Measurements from ENCODE around the gene WDR7. TPM values are rescaled to one million over a fixed set of nuclear protein-coding genes. Genes with fewer than 3 reads are reported as not detected.

WDR7 gene
- total RNA-seq, 4 donors from 2014 or later, result 19.3 to 51.4 (median 28.8) TPM

DNA sequence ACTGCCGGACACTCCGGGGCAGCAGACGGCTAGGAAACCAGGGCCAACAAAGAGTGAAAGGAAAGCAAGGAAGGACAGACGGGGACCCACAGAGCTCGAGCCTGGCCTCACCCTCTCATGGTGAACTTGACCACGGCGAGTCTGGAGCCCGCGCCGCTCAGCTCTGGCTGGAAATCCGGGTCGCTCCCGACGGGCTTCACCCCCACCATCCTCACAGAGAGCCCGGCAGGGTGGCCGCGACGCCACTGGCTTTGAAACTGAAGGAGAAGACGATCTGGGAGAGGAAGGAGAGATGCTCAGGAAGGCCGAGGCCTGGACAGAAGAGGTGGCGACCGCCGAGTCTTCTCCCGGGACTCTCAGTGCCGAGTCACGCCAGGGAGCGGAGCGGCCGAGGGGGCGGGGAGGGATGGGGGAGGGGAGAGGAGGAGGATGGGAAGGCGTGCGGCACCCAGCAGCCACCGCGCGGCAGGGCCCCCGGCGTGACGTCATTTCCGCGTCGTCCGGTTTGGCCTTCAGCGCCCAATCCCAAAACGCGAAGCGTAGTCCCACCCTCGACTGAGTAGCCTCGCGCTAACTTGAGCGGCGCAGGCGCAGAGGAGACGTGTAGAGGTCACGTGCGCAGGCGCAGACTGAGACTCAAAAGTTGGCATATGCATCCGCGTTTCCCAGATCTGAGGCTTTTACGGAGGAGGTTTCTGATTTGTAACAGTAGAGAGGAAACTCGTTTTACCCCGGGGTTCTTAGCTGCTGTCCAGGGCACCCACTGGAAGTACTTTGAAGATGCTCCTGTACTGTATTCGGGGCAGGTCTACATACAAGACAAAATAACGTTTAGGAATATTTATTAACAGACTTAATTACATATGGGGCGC is 12.7 kb upstream of the WDR7 start, which contains the start of gene TXNL1:
Gene TXNL1 (minus strand): TSS at position 361 of the 872 bp plus-strand sequence. CDS start 152 bp downstream, at position 209.
- whole genome bisulfite sequencing, 2 donors (ENCODE audit: low coverage in 1 of 2), result 2 to 4% methylated on average over 19 to 27 of the region's 64 CpGs
- Histone ChIP-seq H3K4me3 (peak within 1 kb of the TSS; percentile 79), H3K27me3 (no peaks in the 10 kb centered on the region), H3K4me1 (peaks cover 2 to 37% (median 2%) of the 10 kb centered on the region in 3 donors), H3K27ac (peak within 1 kb of the TSS; percentile 84 to 97 (median 96)), H3K9me3 (no peaks in the 10 kb centered on the region), H3K36me3 (no peaks in the 10 kb centered on the region)
- peak; percentile 99 for ATAC-seq
- TF ChIP-seq CTCF (IDR thresholded peaks at IDR 0.05), result no peak
- TF ChIP-seq POLR2A (IDR thresholded peaks at IDR 0.05), result peak; percentile 73 to 77
- TF ChIP-seq POLR2AphosphoS5 (IDR thresholded peaks at IDR 0.05), result peak; percentile 92

DNA sequence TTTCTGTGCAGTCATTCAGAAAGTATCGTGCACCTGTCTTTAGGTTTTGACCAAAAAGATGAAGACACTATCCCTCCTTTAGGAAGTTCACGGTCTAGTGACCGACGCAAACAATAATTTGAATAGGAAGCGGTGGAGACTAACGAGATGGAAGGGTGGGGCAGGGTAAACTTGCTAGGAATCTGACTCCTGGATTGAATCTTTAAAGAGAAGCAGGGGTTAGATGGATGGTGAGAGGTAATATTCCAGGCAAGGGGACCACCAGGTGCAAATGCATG is 12.1 kb upstream of the WDR7 start:
- Histone ChIP-seq H3K27me3 (no peaks in the 10 kb centered on the region), H3K4me3 (peak overlapping the region; percentile 45 to 79), H3K36me3 (no peaks in the 10 kb centered on the region), H3K27ac (peak overlapping the region; percentile 80 to 97 (median 96)), H3K4me1 (peaks cover 2 to 34% (median 2%) of the 10 kb centered on the region in 3 donors), H3K9me3 (no peaks in the 10 kb centered on the region)
- TF ChIP-seq POLR2A (IDR thresholded peaks at IDR 0.05) (no peak), POLR2AphosphoS5 (IDR thresholded peaks at IDR 0.05) (no peak), EP300 (IDR thresholded peaks at IDR 0.05) (no peak), CTCF (IDR thresholded peaks at IDR 0.05) (no peak)
- no peak for ATAC-seq
- 38 to 50% methylated on average over 5 to 6 of the region's 6 CpGs for WGBS, 2 donors (ENCODE audit: low coverage in 1 of 2)

- WGBS, 2 donors (ENCODE audit: low coverage in 1 of 2), result 91 to 95% methylated on average over 3 to 8 of the region's 9 CpGs
- no peak overlapping the region for H3K4me3 ChIP-seq
- H3K27me3 ChIP-seq, result no peaks in the 10 kb centered on the region
- H3K36me3 ChIP-seq, result no peaks in the 10 kb centered on the region
- H3K9me3 ChIP-seq, result no peaks in the 10 kb centered on the region
- no peak for ATAC-seq
- peaks cover 2 to 29% (median 2%) of the 10 kb centered on the region in 3 donors for H3K4me1 ChIP-seq
- no peak for TF ChIP-seq EP300 (IDR thresholded peaks at IDR 0.05)
- TF ChIP-seq POLR2A (IDR thresholded peaks at IDR 0.05), result no peak
- TF ChIP-seq POLR2AphosphoS5 (IDR thresholded peaks at IDR 0.05), result no peak
- no peak for TF ChIP-seq CTCF (IDR thresholded peaks at IDR 0.05)
- H3K27ac ChIP-seq, result peak overlapping the region in 2 of 4 donors; percentile 96 to 97
Observed at GRCh38 chr18:56639571-56639970, 11.6 kb upstream of the WDR7 start.

GRCh38 chr18:56641714-56642337 is 9.3 kb upstream of the WDR7 start:
- Histone ChIP-seq H3K4me3 (no peak overlapping the region), H3K9me3 (no peaks in the 10 kb centered on the region), H3K4me1 (peaks cover 0 to 6% (median 0%) of the 10 kb centered on the region in 3 donors), H3K27me3 (no peaks in the 10 kb centered on the region), H3K36me3 (no peaks in the 10 kb centered on the region), H3K27ac (no peak overlapping the region)
- TF ChIP-seq POLR2A (IDR thresholded peaks at IDR 0.05), result no peak
- TF ChIP-seq POLR2AphosphoS5 (IDR thresholded peaks at IDR 0.05), result no peak
- TF ChIP-seq CTCF (IDR thresholded peaks at IDR 0.05), result no peak
- no peak for TF ChIP-seq EP300 (IDR thresholded peaks at IDR 0.05)
- 36 to 89% methylated on average over 1 to 5 of the region's 8 CpGs for WGBS, 2 donors (ENCODE audit: low coverage in 1 of 2)
- no peak for ATAC-seq

Data from gastroesophageal sphincter (tissue), 4 donors.